Amygdala (tissue), 56 donors: Measurements from ENCODE around the gene NTNG1.
"Not testable (repeated sequence)": the region's sequence is repeated elsewhere in the genome, so short reads cannot be mapped to it uniquely, and the experiment has no call there.

Experiments used
- DNase-seq, 56 donors: peaks; one replicate each; lab custom pipeline; 2025; lab: John Stamatoyannopoulos, UW

Gene NTNG1

GRCh38 chr1:107142140-107142542 lies 1.3 kb downstream of the NTNG1 start:
- peak in 3 of 56 donors; percentile 0 to 35 (median 1) for DNase-seq

GRCh38 chr1:107142666-107143065 lies 1.8 kb downstream of the NTNG1 start:
- DNase-seq, result no peak

GRCh38 chr1:107145637-107146036 lies 4.8 kb downstream of the NTNG1 start:
- DNase-seq, result no peak

- no peak for DNase-seq
These were observed 7.0 kb downstream of the NTNG1 start for GRCh38 chr1:107147843-107148242.

GRCh38 chr1:107149946-107150345 lies 9.1 kb downstream of the NTNG1 start:
- no peak for DNase-seq

- no peak for DNase-seq
These were observed 10.5 kb downstream of the NTNG1 start for GRCh38 chr1:107151295-107151694.

GRCh38 chr1:107152395-107152794 lies 11.6 kb downstream of the NTNG1 start:
- DNase-seq, result no peak

GRCh38 chr1:107153014-107153413 lies 12.2 kb downstream of the NTNG1 start:
- no peak for DNase-seq

GRCh38 chr1:107158496-107158895 lies 17.7 kb downstream of the NTNG1 start:
- no peak for DNase-seq

- DNase-seq, result no peak
These were observed 18.2 kb downstream of the NTNG1 start for GRCh38 chr1:107158991-107159390.

- no peak for DNase-seq
These were observed 21.9 kb downstream of the NTNG1 start for GRCh38 chr1:107162745-107163144.

- not testable (repeated sequence) for DNase-seq
These were observed 24.1 kb downstream of the NTNG1 start for GRCh38 chr1:107164901-107165300.

GRCh38 chr1:107169615-107170014 lies 28.8 kb downstream of the NTNG1 start:
- DNase-seq, result no peak

GRCh38 chr1:107171333-107171732 lies 30.5 kb downstream of the NTNG1 start:
- peak in 7 of 56 donors; percentile 1 to 23 (median 1) for DNase-seq

GRCh38 chr1:107172450-107173170 lies 31.8 kb downstream of the NTNG1 start:
- no peak for DNase-seq

GRCh38 chr1:107175102-107175909 lies 34.5 kb downstream of the NTNG1 start:
- DNase-seq, result no peak

GRCh38 chr1:107181253-107181969 lies 40.6 kb downstream of the NTNG1 start:
- no peak for DNase-seq

- no peak for DNase-seq
These were observed 42.2 kb downstream of the NTNG1 start for GRCh38 chr1:107183011-107183410.

- DNase-seq, result no peak
These were observed 44.0 kb downstream of the NTNG1 start for GRCh38 chr1:107184888-107185287.

- DNase-seq, result no peak
These were observed 46.6 kb downstream of the NTNG1 start for GRCh38 chr1:107187399-107187798.

GRCh38 chr1:107188160-107188559 lies 47.3 kb downstream of the NTNG1 start:
- no peak for DNase-seq
